GM06990 (cell line): ENCODE measurements around the gene CRIP3.
"Not testable (repeated sequence)": the region's sequence is repeated elsewhere in the genome, so short reads cannot be mapped to it uniquely, and the experiment has no call there.

ENCODE experiments used
- DNase-seq: peaks from one replicate; pipeline ENCODE4 v3.0.0-alpha.2; 2011; ENCODE audit not compliant: insufficient read length; ENCODE audit errors: extremely low read depth
- H3K27me3 ChIP-seq: replicated peaks from 2 replicates; pipeline ENCODE4 v1.6.0; 2011; ENCODE audit warnings: low read length; ENCODE audit not compliant: control insufficient read depth, insufficient read depth
- H3K36me3 ChIP-seq: 2 replicates; pipeline ENCODE4 v1.5.1; 2011; ENCODE audit warnings: low read length; ENCODE audit not compliant: control insufficient read depth, insufficient read depth
- H3K4me3 ChIP-seq: replicated peaks from 2 replicates; pipeline ENCODE4 v1.5.1; 2011; ENCODE audit warnings: low read depth, mild to moderate bottlenecking, control low read depth, low read length
- TF ChIP-seq, protein P1 (sequence below): IDR thresholded peaks from 2 replicates; pipeline ENCODE4 v1.5.1; 2011; ENCODE audit warnings: low read length, control low read depth, mild to moderate bottlenecking, inconsistent platforms; ENCODE audit not compliant: insufficient read depth, poor library complexity, severe bottlenecking

Gene CRIP3

GRCh38 chr6:43304882-43305281 is 3.7 kb downstream of the CRIP3 start:
- H3K27me3 ChIP-seq = no peaks in the 10 kb centered on the region
- TF ChIP-seq, protein P1, sequence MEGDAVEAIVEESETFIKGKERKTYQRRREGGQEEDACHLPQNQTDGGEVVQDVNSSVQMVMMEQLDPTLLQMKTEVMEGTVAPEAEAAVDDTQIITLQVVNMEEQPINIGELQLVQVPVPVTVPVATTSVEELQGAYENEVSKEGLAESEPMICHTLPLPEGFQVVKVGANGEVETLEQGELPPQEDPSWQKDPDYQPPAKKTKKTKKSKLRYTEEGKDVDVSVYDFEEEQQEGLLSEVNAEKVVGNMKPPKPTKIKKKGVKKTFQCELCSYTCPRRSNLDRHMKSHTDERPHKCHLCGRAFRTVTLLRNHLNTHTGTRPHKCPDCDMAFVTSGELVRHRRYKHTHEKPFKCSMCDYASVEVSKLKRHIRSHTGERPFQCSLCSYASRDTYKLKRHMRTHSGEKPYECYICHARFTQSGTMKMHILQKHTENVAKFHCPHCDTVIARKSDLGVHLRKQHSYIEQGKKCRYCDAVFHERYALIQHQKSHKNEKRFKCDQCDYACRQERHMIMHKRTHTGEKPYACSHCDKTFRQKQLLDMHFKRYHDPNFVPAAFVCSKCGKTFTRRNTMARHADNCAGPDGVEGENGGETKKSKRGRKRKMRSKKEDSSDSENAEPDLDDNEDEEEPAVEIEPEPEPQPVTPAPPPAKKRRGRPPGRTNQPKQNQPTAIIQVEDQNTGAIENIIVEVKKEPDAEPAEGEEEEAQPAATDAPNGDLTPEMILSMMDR = no peak
- H3K4me3 ChIP-seq = no peak overlapping the region
- no peaks in the 10 kb centered on the region; the same call in none of the 2 replicates for H3K36me3 ChIP-seq
- no peak for DNase-seq

GRCh38 chr6:43304361-43304760 is 4.3 kb downstream of the CRIP3 start:
- Histone ChIP-seq H3K36me3 (no peaks in the 10 kb centered on the region; the same call in none of the 2 replicates), H3K27me3 (no peaks in the 10 kb centered on the region), H3K4me3 (no peak overlapping the region)
- DNase-seq = no peak
- TF ChIP-seq, protein P1 = no peak

DNA sequence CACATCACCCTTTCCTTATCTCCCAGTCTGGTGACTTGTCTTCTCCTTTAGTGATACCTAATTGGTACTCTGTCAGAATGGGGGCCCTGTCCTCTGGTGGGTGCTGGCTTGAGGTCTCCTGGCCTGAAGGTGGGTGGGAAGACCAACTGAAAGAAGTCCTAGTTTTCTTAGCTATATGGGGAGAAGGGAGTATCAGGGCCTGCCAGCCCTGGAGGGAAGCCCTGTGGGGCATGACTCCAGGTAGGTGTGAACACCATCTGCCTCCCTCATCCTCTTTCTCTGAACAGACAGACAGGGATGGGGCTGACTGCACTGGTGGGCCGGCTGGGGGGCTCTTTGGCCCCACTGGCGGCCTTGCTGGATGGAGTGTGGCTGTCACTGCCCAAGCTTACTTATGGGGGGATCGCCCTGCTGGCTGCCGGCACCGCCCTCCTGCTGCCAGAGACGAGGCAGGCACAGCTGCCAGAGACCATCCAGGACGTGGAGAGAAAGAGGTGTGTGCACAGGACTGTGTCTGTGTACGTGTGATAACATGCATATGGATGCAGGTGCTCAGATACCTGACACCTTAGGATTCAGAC is 4.8 kb downstream of the CRIP3 start:
- H3K36me3 ChIP-seq = no peaks in the 10 kb centered on the region; the same call in none of the 2 replicates
- H3K27me3 ChIP-seq = no peaks in the 10 kb centered on the region
- H3K4me3 ChIP-seq = no peak overlapping the region
- TF ChIP-seq, protein P1 = no peak
- no peak for DNase-seq

DNA sequence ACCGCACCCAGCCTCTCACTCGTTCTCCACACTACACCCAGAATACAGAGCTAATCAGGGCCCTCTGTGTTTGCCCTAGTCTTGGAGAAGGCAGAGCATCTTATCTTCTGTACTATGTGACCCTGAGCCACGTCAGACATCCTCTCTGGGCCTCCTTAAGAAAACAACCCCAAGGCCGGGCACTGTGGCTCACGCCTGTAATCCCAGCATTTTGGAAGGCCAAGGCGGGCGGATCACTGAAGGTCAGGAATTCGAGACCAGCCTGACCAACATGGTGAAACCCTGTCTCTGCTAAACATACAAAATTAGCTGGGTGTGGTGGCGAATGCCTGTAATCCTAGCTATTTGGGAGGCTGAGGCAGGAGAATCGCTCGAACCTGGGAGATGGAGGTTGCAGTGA is 5.6 kb downstream of the CRIP3 start:
- not testable (repeated sequence) for DNase-seq, H3K27me3 ChIP-seq, H3K36me3 ChIP-seq, H3K4me3 ChIP-seq

- TF ChIP-seq, protein P1 = no peak
- Histone ChIP-seq H3K27me3 (no peaks in the 10 kb centered on the region), H3K4me3 (no peak overlapping the region), H3K36me3 (no peaks in the 10 kb centered on the region; the same call in 1 of the 2 replicates)
- no peak for DNase-seq
Measured at GRCh38 chr6:43302126-43302525, 6.5 kb downstream of the CRIP3 start.

- Histone ChIP-seq H3K27me3 (no peaks in the 10 kb centered on the region), H3K36me3 (no peaks in the 10 kb centered on the region; the same call in 1 of the 2 replicates), H3K4me3 (no peak overlapping the region)
- no peak for DNase-seq
- TF ChIP-seq, protein P1 = no peak
Measured at GRCh38 chr6:43301081-43301870, 7.3 kb downstream of the CRIP3 start.
